Transverse colon (tissue), 4 donors: ENCODE data around the gene SLC17A9. TPM values are rescaled to one million over a fixed set of nuclear protein-coding genes. Genes with fewer than 3 reads are reported as not detected.

ENCODE experiments used
- DNase-seq: peaks from one replicate; pipeline ENCODE4 v3.0.0-alpha.2; 2019
- H3K27ac ChIP-seq, 4 donors: fragments of 200-600 bp; sonication (generic); 2 replicates each; pipeline ENCODE4 v1.5.1; 2016 to 2018; ENCODE audit warnings: inconsistent platforms in 4 of 4
- H3K27me3 ChIP-seq: fragments of 200-600 bp; sonication (generic); 2 replicates; pipeline ENCODE4 v1.5.1; 2017; ENCODE audit warnings: inconsistent platforms
- H3K36me3 ChIP-seq, 4 donors: fragments of 200-600 bp; sonication (generic); 2 replicates each; pipeline ENCODE4 v1.5.1; 2017 to 2019; ENCODE audit warnings: inconsistent platforms in 4 of 4
- H3K4me1 ChIP-seq, 4 donors: fragments of 200-600 bp; sonication (generic); 2 replicates each; pipeline ENCODE4 v1.5.1; 2017 to 2020; ENCODE audit warnings: inconsistent platforms in 4 of 4
- H3K4me3 ChIP-seq, 4 donors: fragments of 200-600 bp; sonication (generic); 1 replicate in 1 of 4; 2 replicates in 3 of 4; pipeline versions ENCODE4 v1.5.1 to v1.6.1; 2017 to 2019; ENCODE audit warnings: inconsistent platforms in 4 of 4
- H3K9me3 ChIP-seq, 2 donors: fragments of 200-600 bp; sonication (generic); 2 replicates each; pipeline ENCODE4 v1.5.1; 2017 to 2019; ENCODE audit warnings: inconsistent platforms in 2 of 2
- CTCF ChIP-seq, 5 experiments: fragments of 200-600 bp in 3 of 5; fragments of 450-650 bp in 2 of 5; sonication (generic) in 3 of 5; IDR thresholded peaks; 1 replicate in 2 of 5; 2 replicates in 3 of 5; pipeline ENCODE4 v1.5.1; 2016 to 2017; ENCODE audit warnings: antibody characterized with exemption in 5 of 5, inconsistent platforms in 3 of 5, mild to moderate bottlenecking in 2 of 5, moderate library complexity in 1 of 5
- EP300 ChIP-seq: sonication (generic); formaldehyde crosslinking; IDR thresholded peaks from one replicate; pipeline ENCODE4 v1.6.1; 2017; ENCODE audit warnings: antibody characterized with exemption, low read depth
- POLR2A ChIP-seq: fragments of 450-650 bp; IDR thresholded peaks from one replicate; pipeline ENCODE4 v1.6.1; 2016; ENCODE audit warnings: antibody characterized with exemption, mild to moderate bottlenecking, moderate library complexity
- POLR2AphosphoS5 ChIP-seq, 3 donors: sonication (generic); formaldehyde crosslinking; IDR thresholded peaks; one replicate each; pipeline ENCODE4 v1.6.1; 2016; ENCODE audit warnings: antibody characterized with exemption in 3 of 3
- WGBS, 2 donors: methylation state at CpG; one replicate each; pipeline ENCODE4 v1.1.5; 2018; ENCODE audit warnings: low coverage in 1 of 2; 5-methylcytosine and 5-hydroxymethylcytosine counted together
- in situ Hi-C, 4 donors: fragments of 200-750 bp; cut with MboI; loops; one replicate each; pipeline versions ENCODE4 v1.15.0 to v1.15.1; 2017; ENCODE audit warnings: low sequenced_read_pairs in 3 of 4, low pct_ligation_motif_present in 1 of 4, low pct_unique_long_range_greater_than_20kb in 1 of 4
- intact Hi-C: fragments of 100-400 bp; cut with DNase I; formaldehyde crosslinking; loops from one replicate; pipeline ENCODE4 v1.15.1; 2023; ENCODE audit warnings: low total_unique reads
- total RNA-seq, 4 donors: library from RNA; depleted of rRNA; stranded (reverse); fragments of >200 nt; gene quantifications; one replicate each; pipeline ENCODE4 v1.1.0, GENCODE V29; 2016

The SLC17A9 gene
- total RNA-seq, 4 donors from 2014 or later: 2.8 to 32.9 (median 4.6) TPM

- intact Hi-C loops: no loop called here
- peak; percentile 64 for DNase-seq
- 0% methylated on average over 56 of the region's 79 CpGs; no CpG with 5 or more reads in 1 of the 2 donors for WGBS, 2 donors
These were observed 14.2 kb upstream of the SLC17A9 start, which contains the start of gene GID8 for GRCh38 chr20:62938105-62938888. TSS of gene GID8 (plus strand) at chr20:62938147. CDS start at chr20:62941503, 3,356 bp downstream.

GRCh38 chr20:62940875-62941274, 11.6 kb upstream of the SLC17A9 start:
- 85 to 88% methylated on average over 8 of the region's 8 CpGs for WGBS, 2 donors
- peaks cover 20 to 37% (median 31%) of the 10 kb centered on the region in 4 donors for H3K4me1 ChIP-seq
- no peak overlapping the region for H3K27ac ChIP-seq
- no peak for DNase-seq
- no peak for TF ChIP-seq POLR2AphosphoS5 (IDR thresholded peaks at IDR 0.05)
- TF ChIP-seq EP300: no peak
- no peak for TF ChIP-seq POLR2A
- no peak for TF ChIP-seq CTCF (IDR thresholded peaks at IDR 0.05)
- in situ Hi-C loops (no loop called here), intact Hi-C loops (no loop called here)
- peaks cover 0 to 35% (median 16%) of the 10 kb centered on the region in 4 donors for H3K36me3 ChIP-seq
- H3K27me3 ChIP-seq: no peaks in the 10 kb centered on the region
- no peaks in the 10 kb centered on the region for H3K9me3 ChIP-seq
- H3K4me3 ChIP-seq: no peak overlapping the region

More at GRCh38 chr20:62938105-62938888, 14.2 kb upstream of the SLC17A9 start, which contains the start of gene GID8:
- Histone ChIP-seq H3K4me1 (peaks cover 23 to 48% (median 38%) of the 10 kb centered on the region in 4 donors), H3K27ac (peak within 1 kb of the TSS; percentile 92 to 99 (median 96)), H3K4me3 (peak within 1 kb of the TSS; percentile 88 to 99 (median 94)), H3K27me3 (no peaks in the 10 kb centered on the region), H3K9me3 (no peaks in the 10 kb centered on the region), H3K36me3 (peaks cover 0 to 11% (median 3%) of the 10 kb centered on the region in 4 donors)
- no peak for TF ChIP-seq CTCF (IDR thresholded peaks at IDR 0.05)
- TF ChIP-seq POLR2AphosphoS5 (IDR thresholded peaks at IDR 0.05): no peak
- no peak for TF ChIP-seq POLR2A
- no peak for TF ChIP-seq EP300
- in situ Hi-C loops: no loop called here

GRCh38 chr20:62941792-62942191, 10.7 kb upstream of the SLC17A9 start:
- Histone ChIP-seq H3K27me3 (no peaks in the 10 kb centered on the region), H3K36me3 (peaks cover 0 to 39% (median 21%) of the 10 kb centered on the region in 4 donors), H3K9me3 (no peaks in the 10 kb centered on the region), H3K4me3 (no peak overlapping the region), H3K27ac (no peak overlapping the region), H3K4me1 (peaks cover 11 to 28% (median 22%) of the 10 kb centered on the region in 4 donors)
- no peak for TF ChIP-seq EP300
- TF ChIP-seq POLR2AphosphoS5 (IDR thresholded peaks at IDR 0.05): no peak
- no peak for TF ChIP-seq POLR2A
- no peak for TF ChIP-seq CTCF (IDR thresholded peaks at IDR 0.05)
- WGBS, 2 donors: 50 to 72% methylated on average over 1 of the region's 1 CpG
- in situ Hi-C loops (no loop called here), intact Hi-C loops (no loop called here)
- no peak for DNase-seq

- WGBS, 2 donors: 84% methylated on average over 2 of the region's 2 CpGs; no CpG with 5 or more reads in 1 of the 2 donors
- TF ChIP-seq POLR2AphosphoS5 (IDR thresholded peaks at IDR 0.05) (no peak), EP300 (no peak), POLR2A (no peak), CTCF (IDR thresholded peaks at IDR 0.05) (no peak)
- no peak for DNase-seq
- H3K9me3 ChIP-seq: no peaks in the 10 kb centered on the region
- peaks cover 10 to 26% (median 19%) of the 10 kb centered on the region in 4 donors for H3K4me1 ChIP-seq
- in situ Hi-C loops: no loop called here
- no peak overlapping the region for H3K4me3 ChIP-seq
- no peaks in the 10 kb centered on the region for H3K27me3 ChIP-seq
- no peak overlapping the region for H3K27ac ChIP-seq
- intact Hi-C loops: no loop called here
- peaks cover 0 to 43% (median 21%) of the 10 kb centered on the region in 4 donors for H3K36me3 ChIP-seq
These were observed 10.1 kb upstream of the SLC17A9 start for GRCh38 chr20:62942456-62942855.
